ENCODE results near the gene MAP2K5.

MAP2K5 gene

DNA sequence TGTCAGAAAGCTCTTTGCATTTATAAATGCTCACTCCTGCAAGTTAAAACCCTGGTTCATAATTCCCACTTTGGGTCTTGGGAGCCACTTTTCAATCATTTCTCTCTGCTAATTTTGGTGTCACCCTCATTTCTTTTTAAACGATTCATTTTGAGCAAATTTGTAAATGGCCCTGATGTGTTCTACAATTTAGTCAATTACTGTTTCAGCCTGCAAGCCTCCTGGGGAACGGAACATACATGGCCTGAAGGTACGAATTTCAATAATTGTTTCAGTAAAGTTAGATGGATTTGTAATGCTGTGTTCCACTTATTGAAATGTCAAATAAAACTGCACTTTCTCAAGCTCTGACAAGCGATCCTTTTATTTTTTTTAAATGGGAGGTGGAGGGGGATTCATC lies 43.2 kb downstream of the MAP2K5 start:
- no peak overlapping the region for H3K4me3 ChIP-seq (ENCODE audit: low read depth, low read length)
- TF ChIP-seq, protein P1, sequence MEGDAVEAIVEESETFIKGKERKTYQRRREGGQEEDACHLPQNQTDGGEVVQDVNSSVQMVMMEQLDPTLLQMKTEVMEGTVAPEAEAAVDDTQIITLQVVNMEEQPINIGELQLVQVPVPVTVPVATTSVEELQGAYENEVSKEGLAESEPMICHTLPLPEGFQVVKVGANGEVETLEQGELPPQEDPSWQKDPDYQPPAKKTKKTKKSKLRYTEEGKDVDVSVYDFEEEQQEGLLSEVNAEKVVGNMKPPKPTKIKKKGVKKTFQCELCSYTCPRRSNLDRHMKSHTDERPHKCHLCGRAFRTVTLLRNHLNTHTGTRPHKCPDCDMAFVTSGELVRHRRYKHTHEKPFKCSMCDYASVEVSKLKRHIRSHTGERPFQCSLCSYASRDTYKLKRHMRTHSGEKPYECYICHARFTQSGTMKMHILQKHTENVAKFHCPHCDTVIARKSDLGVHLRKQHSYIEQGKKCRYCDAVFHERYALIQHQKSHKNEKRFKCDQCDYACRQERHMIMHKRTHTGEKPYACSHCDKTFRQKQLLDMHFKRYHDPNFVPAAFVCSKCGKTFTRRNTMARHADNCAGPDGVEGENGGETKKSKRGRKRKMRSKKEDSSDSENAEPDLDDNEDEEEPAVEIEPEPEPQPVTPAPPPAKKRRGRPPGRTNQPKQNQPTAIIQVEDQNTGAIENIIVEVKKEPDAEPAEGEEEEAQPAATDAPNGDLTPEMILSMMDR (IDR thresholded peaks at IDR 0.05; ENCODE audit: low read depth, low read length, missing control alignments): no peak
- no peak for DNase-seq (ENCODE audit: low read depth)
- in situ Hi-C loops (cut with HindIII; ENCODE audit: low sequenced_read_pairs): no loop called here

DNA sequence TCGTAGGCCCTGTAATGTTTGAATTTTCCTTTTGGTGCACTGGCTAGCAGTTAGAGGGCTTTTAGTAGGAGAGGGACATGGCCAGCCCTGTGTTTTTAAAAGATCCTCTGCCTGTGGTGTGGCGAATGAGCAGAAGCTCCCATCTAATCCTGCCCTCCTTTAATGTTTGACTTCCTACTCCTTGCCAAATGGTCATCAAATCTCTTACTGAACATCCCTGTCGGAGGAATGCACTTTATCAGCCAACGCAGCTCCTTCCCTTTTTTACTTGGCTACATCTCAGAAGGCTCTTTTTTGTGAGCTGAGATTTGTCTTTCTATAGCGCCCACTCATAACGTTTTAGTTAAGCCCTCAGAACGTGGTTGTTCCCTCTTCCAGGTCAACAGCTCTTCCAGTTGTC lies 44.8 kb downstream of the MAP2K5 start:
- H3K4me3 ChIP-seq (ENCODE audit: low read depth, low read length): no peak overlapping the region
- in situ Hi-C loops (cut with HindIII; ENCODE audit: low sequenced_read_pairs): no loop called here
- no peak for DNase-seq (ENCODE audit: low read depth)
- TF ChIP-seq, protein P1 (IDR thresholded peaks at IDR 0.05; ENCODE audit: low read depth, low read length, missing control alignments): no peak

DNA sequence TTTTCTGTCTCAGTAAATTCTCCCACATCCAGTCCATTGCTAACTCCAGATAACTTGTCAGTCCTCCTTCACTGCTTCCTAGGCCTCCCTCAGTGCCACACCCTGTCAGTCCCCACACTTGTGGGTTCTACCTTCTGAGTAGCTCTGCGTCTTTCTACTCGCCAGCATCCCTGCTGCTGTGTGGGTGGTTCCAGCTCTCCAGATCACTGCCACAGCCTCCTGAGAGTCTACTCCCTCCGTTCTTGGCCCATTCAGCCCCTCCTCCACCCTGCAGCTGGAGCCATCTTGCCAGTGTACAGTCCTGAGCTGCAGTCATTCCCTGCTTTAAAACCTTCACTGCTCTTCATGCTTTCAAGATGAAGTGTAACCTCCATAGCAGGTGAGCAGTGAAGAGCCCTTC lies 45.3 kb downstream of the MAP2K5 start:
- no peak overlapping the region for H3K4me3 ChIP-seq (ENCODE audit: low read depth, low read length)
- in situ Hi-C loops (cut with HindIII; ENCODE audit: low sequenced_read_pairs): no loop called here
- no peak for DNase-seq (ENCODE audit: low read depth)
- TF ChIP-seq, protein P1 (IDR thresholded peaks at IDR 0.05; ENCODE audit: low read depth, low read length, missing control alignments): no peak

DNA sequence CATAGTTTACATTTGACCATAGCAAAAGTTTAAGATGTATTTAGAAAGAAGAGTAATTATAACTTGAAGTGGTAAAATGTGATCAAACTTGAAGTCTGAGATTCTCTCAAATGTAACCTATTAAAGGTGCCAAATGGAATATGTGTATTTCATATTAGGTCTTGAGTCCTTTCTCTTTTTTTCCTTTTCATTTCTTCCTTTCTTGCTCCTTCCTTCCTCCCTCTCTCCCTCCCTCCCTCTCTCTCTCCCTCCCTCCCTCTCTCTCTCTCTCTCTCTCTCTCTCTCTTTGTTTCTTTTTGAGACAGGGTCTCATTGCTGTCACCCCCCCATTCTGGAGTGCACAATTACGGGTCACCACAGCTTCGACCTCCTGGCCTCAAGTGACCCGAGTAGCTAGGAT lies 47.7 kb downstream of the MAP2K5 start:
- DNase-seq (ENCODE audit: low read depth): no peak
- in situ Hi-C loops (cut with HindIII; ENCODE audit: low sequenced_read_pairs): no loop called here
- TF ChIP-seq, protein P1 (IDR thresholded peaks at IDR 0.05; ENCODE audit: low read depth, low read length, missing control alignments): no peak
- H3K4me3 ChIP-seq (ENCODE audit: low read depth, low read length): no peak overlapping the region

DNA sequence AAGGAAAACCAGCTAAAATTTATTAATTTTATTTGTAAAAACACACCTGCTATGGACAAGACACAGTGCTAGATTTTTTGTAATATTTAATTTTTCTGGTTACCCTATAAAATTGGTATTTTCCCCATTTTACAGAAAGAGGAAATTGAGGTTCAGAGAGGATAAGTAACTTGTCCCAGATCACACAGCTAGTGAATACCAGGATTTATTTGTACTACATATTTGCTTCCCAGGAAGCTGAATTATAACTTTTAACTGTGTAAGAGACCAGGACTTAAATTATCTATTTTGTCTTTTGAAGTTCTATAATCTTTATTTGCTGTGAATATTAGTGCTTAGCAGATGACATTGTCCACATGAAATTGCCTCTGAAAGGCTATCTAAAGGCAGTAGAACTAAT lies 49.7 kb downstream of the MAP2K5 start:
- DNase-seq (ENCODE audit: low read depth): no peak
- in situ Hi-C loops (cut with HindIII; ENCODE audit: low sequenced_read_pairs): no loop called here
- no peak overlapping the region for H3K4me3 ChIP-seq (ENCODE audit: low read depth, low read length)
- TF ChIP-seq, protein P1 (IDR thresholded peaks at IDR 0.05; ENCODE audit: low read depth, low read length, missing control alignments): no peak

DNA sequence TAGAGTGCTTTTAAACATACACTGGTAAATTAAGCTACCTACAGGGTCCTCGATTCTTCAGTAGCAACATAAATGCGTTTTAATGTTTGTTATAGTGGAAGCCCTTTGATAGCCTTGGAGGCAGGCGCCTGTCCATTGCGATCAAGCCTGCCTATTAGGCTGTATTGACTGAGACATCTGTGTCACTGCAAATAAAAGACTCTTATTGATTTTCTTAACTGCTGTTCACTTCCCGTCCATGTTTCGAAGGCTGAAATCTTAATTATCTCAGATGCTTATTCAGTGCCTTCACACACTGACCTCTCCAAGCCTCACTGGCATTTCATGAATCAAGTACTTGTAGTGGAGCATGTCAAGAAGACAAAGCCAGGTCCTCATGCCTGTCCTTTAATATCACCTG lies 51.1 kb downstream of the MAP2K5 start:
- in situ Hi-C loops (cut with HindIII; ENCODE audit: low sequenced_read_pairs): no loop called here
- no peak overlapping the region for H3K4me3 ChIP-seq (ENCODE audit: low read depth, low read length)
- TF ChIP-seq, protein P1 (IDR thresholded peaks at IDR 0.05; ENCODE audit: low read depth, low read length, missing control alignments): no peak
- DNase-seq (ENCODE audit: low read depth): no peak

DNA sequence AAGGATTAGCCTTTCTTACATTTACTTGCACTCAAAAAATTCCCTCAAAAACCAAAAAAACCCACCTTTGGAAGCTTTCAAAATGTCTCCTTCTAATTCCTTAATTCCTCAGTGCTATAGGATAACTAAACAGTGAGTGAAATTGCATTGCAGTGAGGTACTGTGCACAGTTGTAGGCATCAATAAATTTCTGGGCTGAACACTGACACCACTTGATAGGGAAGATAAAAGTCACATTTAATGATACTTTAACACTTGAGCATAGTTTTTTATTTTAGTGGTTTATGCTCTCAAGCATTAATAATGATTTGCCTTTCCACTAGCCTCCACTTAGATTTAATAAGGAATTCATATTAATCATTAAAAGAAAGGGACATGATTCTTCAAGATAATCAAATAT lies 52.3 kb downstream of the MAP2K5 start:
- TF ChIP-seq, protein P1 (IDR thresholded peaks at IDR 0.05; ENCODE audit: low read depth, low read length, missing control alignments): no peak
- H3K4me3 ChIP-seq (ENCODE audit: low read depth, low read length): no peak overlapping the region
- in situ Hi-C loops (cut with HindIII; ENCODE audit: low sequenced_read_pairs): no loop called here
- DNase-seq (ENCODE audit: low read depth): no peak

All from astrocyte of the cerebellum (primary cell).